Stomach (tissue), 9 donors: Measurements from ENCODE around the gene PALM. TPM values are rescaled to one million over a fixed set of nuclear protein-coding genes. Genes with fewer than 3 reads are reported as not detected.

Experiments used
- DNase-seq, 2 donors: peaks; one replicate each; pipeline versions ENCODE4 v3.0.0 to v3.0.0-alpha.2; 2013 to 2019
- H3K27ac ChIP-seq, 5 donors: fragments of 200-600 bp in 4 of 5; sonication (generic) in 4 of 5; one replicate each; pipeline ENCODE4 v1.5.1; 2013 to 2019; ENCODE audit warnings: mild to moderate bottlenecking in 1 of 5, moderate library complexity in 1 of 5
- H3K27me3 ChIP-seq, 3 donors: fragments of 200-600 bp; sonication (generic); one replicate each; pipeline ENCODE4 v1.5.1; 2017 to 2019; ENCODE audit warnings: mixed run types in 1 of 3
- H3K36me3 ChIP-seq, 4 donors: fragments of 200-600 bp; sonication (generic); 1 replicate in 3 of 4; 2 replicates in 1 of 4; pipeline ENCODE4 v1.5.1; 2016 to 2019
- H3K4me1 ChIP-seq, 4 donors: fragments of 200-600 bp; sonication (generic); one replicate each; pipeline ENCODE4 v1.5.1; 2016 to 2019
- H3K4me3 ChIP-seq, 4 donors: fragments of 200-600 bp; sonication (generic) in 3 of 4; one replicate each; pipeline ENCODE4 v1.5.1; 2016 to 2019; ENCODE audit warnings: mild to moderate bottlenecking in 1 of 4
- H3K9me3 ChIP-seq, 4 donors: fragments of 200-600 bp; sonication (generic); one replicate each; pipeline ENCODE4 v1.5.1; 2016 to 2019
- EP300 ChIP-seq: sonication (generic); formaldehyde crosslinking; IDR thresholded peaks from one replicate; pipeline ENCODE4 v1.6.1; 2017; ENCODE audit warnings: antibody characterized with exemption
- POLR2A ChIP-seq, 4 donors: fragments of 450-650 bp; IDR thresholded peaks; one replicate each; pipeline ENCODE4 v1.6.1; 2016; ENCODE audit warnings: antibody characterized with exemption in 4 of 4, control low read depth in 2 of 4, mild to moderate bottlenecking in 1 of 4, moderate library complexity in 1 of 4
- POLR2AphosphoS5 ChIP-seq, 3 donors: sonication (generic); formaldehyde crosslinking; IDR thresholded peaks; one replicate each; pipeline ENCODE4 v1.6.1; 2016; ENCODE audit warnings: antibody characterized with exemption in 3 of 3
- WGBS, 5 donors: extraction: QIAGEN DNeasy Blood & Tissue Kit in 3 of 5; methylation state at CpG; one replicate each; pipeline versions ENCODE4 v1.1.5 to v1.1.7; 2013 to 2018; 5-methylcytosine and 5-hydroxymethylcytosine counted together
- intact Hi-C: fragments of 100-400 bp; cut with DNase I; formaldehyde crosslinking; loops from one replicate; pipeline ENCODE4 v1.15.1; 2023; ENCODE audit warnings: low total_unique reads
- polyA plus RNA-seq, 3 donors: library from polyadenylated mRNA; stranded (reverse); fragments of 200-250 nt; gene quantifications; one replicate each; pipeline ENCODE4 v1.2.3, GENCODE V29; 2013
- total RNA-seq, 5 donors: library from RNA; depleted of rRNA; stranded (reverse); fragments of >200 nt; gene quantifications; one replicate each; pipeline versions ENCODE4 v1.1.0 to v1.2.3, GENCODE V29; 2014 to 2016
- TF ChIP-seq, protein P1 (sequence below), 7 experiments: fragments of 450-650 bp in 4 of 7; fragments of 200-600 bp in 3 of 7; sonication (generic) in 3 of 7; IDR thresholded peaks; one replicate each; pipeline ENCODE4 v1.5.1; 2016 to 2019; ENCODE audit warnings: antibody characterized with exemption in 7 of 7, control low read depth in 2 of 7, mild to moderate bottlenecking in 1 of 7
- donor health status: healthy with polysubstance abuse.
- donor health status: Bipolar disorder and iron deficiency.
- donor health status: healthy.

Gene PALM
- total and polyA plus RNA-seq, 8 donors = 9.8 to 88.9 (median 13.7) TPM

DNA sequence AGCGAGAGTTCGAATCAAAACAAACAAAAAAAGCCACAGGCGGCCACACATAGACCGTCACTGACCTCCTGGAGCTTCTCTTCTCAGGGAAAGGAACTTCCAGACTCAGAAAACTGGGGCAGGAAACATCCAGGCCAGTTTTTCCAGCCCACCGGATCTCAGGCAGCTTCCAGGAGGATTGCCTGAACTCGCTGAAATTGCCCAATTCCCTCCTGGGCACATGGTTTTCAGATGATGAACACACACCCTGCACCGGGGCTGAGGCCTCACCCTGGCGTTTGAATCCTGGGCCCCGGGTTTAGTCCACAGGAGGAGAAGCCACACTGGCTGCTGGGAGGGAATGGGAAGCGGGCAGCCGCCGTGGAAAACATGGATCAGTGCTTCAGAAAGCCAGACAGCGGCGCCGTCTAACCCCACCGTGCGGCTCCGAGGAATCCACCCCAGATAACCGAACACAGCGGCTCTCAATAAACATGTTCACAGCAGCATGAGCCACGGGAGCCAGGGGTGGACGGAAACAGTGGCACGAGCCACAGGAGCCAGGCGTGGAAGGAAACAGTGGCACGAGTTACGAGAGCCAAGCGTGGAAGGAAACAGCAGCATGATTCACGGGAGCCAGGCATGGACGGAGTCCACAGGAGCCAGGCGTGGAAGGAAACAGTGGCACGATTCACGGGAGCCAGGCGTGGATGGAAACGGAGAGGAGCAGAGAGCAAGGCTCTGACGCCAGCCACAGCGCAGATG lies 70.3 kb downstream of the PALM start:
- TF ChIP-seq POLR2AphosphoS5 (IDR thresholded peaks at IDR 0.05) (peak in 1 of 3 donors; percentile 35), EP300 (no peak)
- Histone ChIP-seq H3K4me3 (no peak overlapping the region), H3K27ac (peak overlapping the region in 4 of 5 donors; percentile 14 to 64 (median 56)), H3K27me3 (peaks cover 0 to 25% (median 0%) of the 10 kb centered on the region in 3 donors), H3K36me3 (no peaks in the 10 kb centered on the region), H3K4me1 (peaks cover 17 to 26% (median 19%) of the 10 kb centered on the region in 4 donors), H3K9me3 (no peaks in the 10 kb centered on the region)
- DNase-seq = peak in 1 of 2 donors; percentile 63
- intact Hi-C loops = no loop called here
- WGBS, 5 donors = 49 to 72% (median 61%) methylated on average over 36 of the region's 36 CpGs

DNA sequence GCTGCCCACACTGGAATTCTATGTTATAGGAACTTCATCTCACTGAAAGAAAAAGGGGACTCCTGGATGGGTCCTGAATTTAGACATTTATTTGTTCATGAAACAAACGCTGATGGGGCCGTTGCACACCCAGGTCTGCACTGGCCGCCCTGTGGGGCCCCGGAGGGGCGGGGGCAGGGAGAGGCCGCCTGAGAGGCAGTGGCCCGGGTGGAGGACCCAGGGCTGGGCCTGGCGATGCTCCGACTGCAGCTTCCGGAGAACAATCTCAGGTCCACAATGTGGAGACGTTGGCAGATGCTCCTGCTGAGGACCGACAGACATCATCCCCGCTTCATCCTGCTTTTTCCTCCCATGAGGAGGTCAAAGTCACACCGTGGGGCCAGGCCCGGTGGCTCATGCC lies 72.2 kb downstream of the PALM start:
- intact Hi-C loops = no loop called here
- 76 to 89% (median 85%) methylated on average over 12 to 15 of the region's 15 CpGs for WGBS, 5 donors
- no peak for DNase-seq
- Histone ChIP-seq H3K27ac (no peak overlapping the region), H3K27me3 (peaks cover 0 to 25% (median 0%) of the 10 kb centered on the region in 3 donors), H3K9me3 (no peaks in the 10 kb centered on the region), H3K36me3 (no peaks in the 10 kb centered on the region), H3K4me1 (peaks cover 17 to 33% (median 22%) of the 10 kb centered on the region in 4 donors), H3K4me3 (no peak overlapping the region)
- TF ChIP-seq EP300 (no peak), POLR2AphosphoS5 (IDR thresholded peaks at IDR 0.05) (no peak)
- TF ChIP-seq, protein P1, sequence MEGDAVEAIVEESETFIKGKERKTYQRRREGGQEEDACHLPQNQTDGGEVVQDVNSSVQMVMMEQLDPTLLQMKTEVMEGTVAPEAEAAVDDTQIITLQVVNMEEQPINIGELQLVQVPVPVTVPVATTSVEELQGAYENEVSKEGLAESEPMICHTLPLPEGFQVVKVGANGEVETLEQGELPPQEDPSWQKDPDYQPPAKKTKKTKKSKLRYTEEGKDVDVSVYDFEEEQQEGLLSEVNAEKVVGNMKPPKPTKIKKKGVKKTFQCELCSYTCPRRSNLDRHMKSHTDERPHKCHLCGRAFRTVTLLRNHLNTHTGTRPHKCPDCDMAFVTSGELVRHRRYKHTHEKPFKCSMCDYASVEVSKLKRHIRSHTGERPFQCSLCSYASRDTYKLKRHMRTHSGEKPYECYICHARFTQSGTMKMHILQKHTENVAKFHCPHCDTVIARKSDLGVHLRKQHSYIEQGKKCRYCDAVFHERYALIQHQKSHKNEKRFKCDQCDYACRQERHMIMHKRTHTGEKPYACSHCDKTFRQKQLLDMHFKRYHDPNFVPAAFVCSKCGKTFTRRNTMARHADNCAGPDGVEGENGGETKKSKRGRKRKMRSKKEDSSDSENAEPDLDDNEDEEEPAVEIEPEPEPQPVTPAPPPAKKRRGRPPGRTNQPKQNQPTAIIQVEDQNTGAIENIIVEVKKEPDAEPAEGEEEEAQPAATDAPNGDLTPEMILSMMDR (IDR thresholded peaks at IDR 0.05) = no peak

GRCh38 chr19:781800-782184 lies 73.1 kb downstream of the PALM start:
- H3K4me3 ChIP-seq = no peak overlapping the region
- peaks cover 17 to 33% (median 22%) of the 10 kb centered on the region in 4 donors for H3K4me1 ChIP-seq
- H3K9me3 ChIP-seq = no peaks in the 10 kb centered on the region
- peak overlapping the region; percentile 55 to 77 (median 73) for H3K27ac ChIP-seq
- peaks cover 0 to 25% (median 0%) of the 10 kb centered on the region in 3 donors for H3K27me3 ChIP-seq
- TF ChIP-seq EP300 (no peak), POLR2AphosphoS5 (IDR thresholded peaks at IDR 0.05) (no peak), POLR2A (IDR thresholded peaks at IDR 0.05) (no peak)
- TF ChIP-seq, protein P1 (IDR thresholded peaks at IDR 0.05) = no peak
- no peaks in the 10 kb centered on the region for H3K36me3 ChIP-seq
- DNase-seq = no peak
- WGBS, 5 donors = 89 to 95% (median 92%) methylated on average over 18 to 19 of the region's 19 CpGs
- intact Hi-C loops = no loop called here

DNA sequence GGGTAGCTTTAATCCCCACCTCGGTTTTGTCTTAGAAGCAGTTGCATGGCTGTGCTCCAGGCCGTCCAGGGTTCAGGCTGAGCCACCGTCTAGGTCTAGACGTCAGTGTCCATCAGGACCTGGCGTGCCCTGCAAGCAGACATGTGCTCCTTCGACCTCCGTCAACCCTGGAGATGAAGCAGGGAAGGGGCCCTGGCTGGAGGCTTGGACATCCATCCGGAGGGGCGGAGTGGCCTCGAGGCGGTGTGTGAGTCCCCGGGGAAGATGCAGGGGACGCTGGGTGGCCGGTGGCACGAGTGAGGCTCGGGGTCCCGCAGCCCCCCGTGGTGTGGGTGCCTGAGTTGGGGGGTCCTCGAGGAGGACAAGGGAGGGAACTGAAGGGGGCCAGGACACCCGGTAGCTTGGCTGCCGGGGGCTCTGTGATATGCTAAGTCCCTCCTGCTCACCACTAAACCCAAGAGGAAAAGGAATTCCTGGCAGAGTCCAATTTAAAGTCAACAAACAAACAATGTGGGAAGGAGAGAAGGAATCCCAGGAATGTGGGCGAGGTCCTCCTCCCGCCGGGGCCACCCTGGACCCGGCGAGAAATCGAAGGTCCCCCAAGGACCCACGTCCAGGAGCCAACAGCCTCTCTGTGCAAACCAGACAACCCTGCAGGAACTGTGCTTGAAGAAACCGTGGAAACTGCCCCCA lies 73.6 kb downstream of the PALM start:
- Histone ChIP-seq H3K4me3 (peak overlapping the region; percentile 12 to 32 (median 24)), H3K27ac (peak overlapping the region; percentile 55 to 77 (median 73)), H3K36me3 (no peaks in the 10 kb centered on the region), H3K9me3 (no peaks in the 10 kb centered on the region), H3K4me1 (peaks cover 17 to 33% (median 22%) of the 10 kb centered on the region in 4 donors), H3K27me3 (peaks cover 0 to 25% (median 0%) of the 10 kb centered on the region in 3 donors)
- TF ChIP-seq EP300 = no peak
- TF ChIP-seq POLR2AphosphoS5 (IDR thresholded peaks at IDR 0.05) = no peak
- no peak for TF ChIP-seq POLR2A (IDR thresholded peaks at IDR 0.05)
- peak; percentile 53 to 76 for DNase-seq
- intact Hi-C loops = no loop called here
- WGBS, 5 donors = 20 to 34% (median 22%) methylated on average over 24 to 29 of the region's 29 CpGs

DNA sequence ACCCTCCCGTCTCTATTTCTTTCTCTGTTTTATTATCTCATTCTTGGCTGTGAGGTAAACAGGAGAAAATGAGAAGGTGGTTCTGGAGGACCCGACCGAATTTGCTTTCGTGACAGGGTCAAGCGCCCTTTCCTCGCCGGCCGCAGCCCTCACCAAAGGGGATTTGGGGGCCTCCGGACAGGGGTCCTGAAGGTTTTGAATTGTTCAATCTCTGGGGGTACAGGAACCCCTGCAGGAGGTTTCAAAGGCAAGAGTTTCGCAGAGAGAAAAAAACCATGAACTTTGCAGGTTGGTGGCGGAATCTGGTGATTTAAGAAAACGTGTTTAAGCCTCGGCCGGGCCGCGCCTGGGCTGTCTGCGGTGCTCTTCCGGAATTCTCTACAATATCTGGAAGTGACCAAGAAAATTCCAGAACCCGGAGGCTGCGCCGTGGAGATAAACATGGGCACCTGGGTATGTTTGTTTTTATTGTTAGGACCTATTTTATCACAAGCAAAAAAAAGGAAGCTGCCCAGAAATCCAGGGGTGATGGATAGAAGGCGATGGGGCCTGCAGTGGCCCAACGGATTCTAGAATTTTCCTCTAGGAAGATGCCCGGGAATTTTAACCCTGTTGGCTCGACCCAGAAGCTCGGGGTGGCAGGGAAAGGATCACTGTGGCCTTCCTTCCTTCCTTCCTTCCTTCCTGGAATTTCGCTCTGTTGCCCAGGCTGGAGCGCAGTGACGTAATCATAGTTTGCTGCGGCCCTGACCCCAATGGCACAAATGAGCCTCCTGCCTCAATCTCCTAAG lies 74.3 kb downstream of the PALM start:
- 28 to 47% (median 43%) methylated on average over 30 of the region's 30 CpGs for WGBS, 5 donors

More for the DNA sequence above, 74.3 kb downstream of the PALM start:
- TF ChIP-seq POLR2AphosphoS5 (IDR thresholded peaks at IDR 0.05) = no peak
- TF ChIP-seq, protein P1 (IDR thresholded peaks at IDR 0.05) = no peak
- no peak for TF ChIP-seq EP300
- peak overlapping the region; percentile 53 to 77 (median 73) for H3K27ac ChIP-seq
- H3K4me1 ChIP-seq = peaks cover 17 to 33% (median 22%) of the 10 kb centered on the region in 4 donors
- peak overlapping the region; percentile 12 to 32 (median 24) for H3K4me3 ChIP-seq
- intact Hi-C loops = no loop called here
- DNase-seq = no peak
- no peaks in the 10 kb centered on the region for H3K36me3 ChIP-seq
- no peaks in the 10 kb centered on the region for H3K9me3 ChIP-seq
- H3K27me3 ChIP-seq = peaks cover 0 to 25% (median 0%) of the 10 kb centered on the region in 3 donors
